Prostate gland (tissue), 2 donors: ENCODE data around the gene HACD2.

ENCODE experiments used
- CTCF ChIP-seq, 4 experiments: fragments of 200-600 bp in 2 of 4; fragments of 450-650 bp in 2 of 4; sonication (generic) in 2 of 4; IDR thresholded peaks; 1 replicate in 3 of 4; 2 replicates in 1 of 4; pipeline ENCODE4 v1.5.1; 2016 to 2019; ENCODE audit warnings: antibody characterized with exemption in 4 of 4, mild to moderate bottlenecking in 2 of 4, moderate library complexity in 2 of 4
- POLR2AphosphoS5 ChIP-seq: sonication (generic); formaldehyde crosslinking; IDR thresholded peaks from one replicate; pipeline ENCODE4 v1.6.1; 2017; ENCODE audit warnings: antibody characterized with exemption

GRCh38 chr3:123503203-123503602 is 81.7 kb downstream of the HACD2 start:
- TF ChIP-seq CTCF (IDR thresholded peaks at IDR 0.05) (no peak), POLR2AphosphoS5 (no peak)
